ENCODE results near the gene MAFF.

DNA sequence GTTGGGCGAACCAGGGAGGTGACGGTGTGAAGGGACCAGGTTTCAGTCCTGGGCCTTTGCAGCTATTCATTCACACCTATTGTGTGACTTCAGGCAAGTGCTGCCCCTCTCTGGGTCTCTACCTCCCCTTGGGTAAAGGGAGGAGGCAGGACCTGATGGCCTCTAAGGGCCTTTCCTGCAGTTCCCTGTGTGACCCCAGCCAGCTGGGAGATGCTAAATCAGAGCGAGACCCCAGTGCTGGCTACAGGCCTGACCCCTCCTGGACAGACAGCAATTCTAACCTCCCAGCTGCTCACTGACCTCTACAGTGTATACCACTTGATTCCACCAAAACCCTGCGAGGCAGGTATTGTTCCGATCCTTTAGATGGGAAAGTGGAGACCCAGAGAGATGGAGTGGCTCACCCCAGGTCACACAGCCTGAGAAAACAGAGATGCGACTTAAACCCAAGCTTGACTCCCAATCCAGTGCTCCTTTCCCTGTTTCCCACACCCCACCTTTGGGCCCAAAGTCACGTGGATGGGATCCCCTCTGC, 6.2 kb downstream of the MAFF start:
- TF ChIP-seq, protein P1, sequence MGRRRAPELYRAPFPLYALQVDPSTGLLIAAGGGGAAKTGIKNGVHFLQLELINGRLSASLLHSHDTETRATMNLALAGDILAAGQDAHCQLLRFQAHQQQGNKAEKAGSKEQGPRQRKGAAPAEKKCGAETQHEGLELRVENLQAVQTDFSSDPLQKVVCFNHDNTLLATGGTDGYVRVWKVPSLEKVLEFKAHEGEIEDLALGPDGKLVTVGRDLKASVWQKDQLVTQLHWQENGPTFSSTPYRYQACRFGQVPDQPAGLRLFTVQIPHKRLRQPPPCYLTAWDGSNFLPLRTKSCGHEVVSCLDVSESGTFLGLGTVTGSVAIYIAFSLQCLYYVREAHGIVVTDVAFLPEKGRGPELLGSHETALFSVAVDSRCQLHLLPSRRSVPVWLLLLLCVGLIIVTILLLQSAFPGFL (CRISPR knock-in tag; IDR thresholded peaks at IDR 0.05; ENCODE audit: borderline replicate concordance): no peak
- TF ChIP-seq, protein P2, sequence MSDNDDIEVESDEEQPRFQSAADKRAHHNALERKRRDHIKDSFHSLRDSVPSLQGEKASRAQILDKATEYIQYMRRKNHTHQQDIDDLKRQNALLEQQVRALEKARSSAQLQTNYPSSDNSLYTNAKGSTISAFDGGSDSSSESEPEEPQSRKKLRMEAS (CRISPR knock-in tag; IDR thresholded peaks at IDR 0.05): no peak
- TF ChIP-seq, protein P3, sequence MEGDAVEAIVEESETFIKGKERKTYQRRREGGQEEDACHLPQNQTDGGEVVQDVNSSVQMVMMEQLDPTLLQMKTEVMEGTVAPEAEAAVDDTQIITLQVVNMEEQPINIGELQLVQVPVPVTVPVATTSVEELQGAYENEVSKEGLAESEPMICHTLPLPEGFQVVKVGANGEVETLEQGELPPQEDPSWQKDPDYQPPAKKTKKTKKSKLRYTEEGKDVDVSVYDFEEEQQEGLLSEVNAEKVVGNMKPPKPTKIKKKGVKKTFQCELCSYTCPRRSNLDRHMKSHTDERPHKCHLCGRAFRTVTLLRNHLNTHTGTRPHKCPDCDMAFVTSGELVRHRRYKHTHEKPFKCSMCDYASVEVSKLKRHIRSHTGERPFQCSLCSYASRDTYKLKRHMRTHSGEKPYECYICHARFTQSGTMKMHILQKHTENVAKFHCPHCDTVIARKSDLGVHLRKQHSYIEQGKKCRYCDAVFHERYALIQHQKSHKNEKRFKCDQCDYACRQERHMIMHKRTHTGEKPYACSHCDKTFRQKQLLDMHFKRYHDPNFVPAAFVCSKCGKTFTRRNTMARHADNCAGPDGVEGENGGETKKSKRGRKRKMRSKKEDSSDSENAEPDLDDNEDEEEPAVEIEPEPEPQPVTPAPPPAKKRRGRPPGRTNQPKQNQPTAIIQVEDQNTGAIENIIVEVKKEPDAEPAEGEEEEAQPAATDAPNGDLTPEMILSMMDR (IDR thresholded peaks at IDR 0.05): no peak
- no peak for TF ChIP-seq IRF2 (CRISPR knock-in tag; IDR thresholded peaks at IDR 0.05; ENCODE audit: borderline replicate concordance, low read depth)
- TF ChIP-seq FOXJ3 (CRISPR knock-in tag; IDR thresholded peaks at IDR 0.05; ENCODE audit: borderline replicate concordance): no peak
- no peak for TF ChIP-seq RELA (CRISPR knock-in tag; IDR thresholded peaks at IDR 0.05; ENCODE audit: borderline replicate concordance)
- TF ChIP-seq, protein P4, sequence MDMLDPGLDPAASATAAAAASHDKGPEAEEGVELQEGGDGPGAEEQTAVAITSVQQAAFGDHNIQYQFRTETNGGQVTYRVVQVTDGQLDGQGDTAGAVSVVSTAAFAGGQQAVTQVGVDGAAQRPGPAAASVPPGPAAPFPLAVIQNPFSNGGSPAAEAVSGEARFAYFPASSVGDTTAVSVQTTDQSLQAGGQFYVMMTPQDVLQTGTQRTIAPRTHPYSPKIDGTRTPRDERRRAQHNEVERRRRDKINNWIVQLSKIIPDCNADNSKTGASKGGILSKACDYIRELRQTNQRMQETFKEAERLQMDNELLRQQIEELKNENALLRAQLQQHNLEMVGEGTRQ (CRISPR knock-in tag; IDR thresholded peaks at IDR 0.05): no peak
- TF ChIP-seq JAZF1 (CRISPR knock-in tag; IDR thresholded peaks at IDR 0.05): no peak
- TF ChIP-seq TCF7 (CRISPR knock-in tag; IDR thresholded peaks at IDR 0.05; ENCODE audit: low read depth): no peak
- TF ChIP-seq TEAD4 (CRISPR knock-in tag; IDR thresholded peaks at IDR 0.05): no peak
- TF ChIP-seq PRRX2 (CRISPR knock-in tag; IDR thresholded peaks at IDR 0.05): no peak
- TF ChIP-seq ESRRA (CRISPR knock-in tag; IDR thresholded peaks at IDR 0.05; ENCODE audit: borderline replicate concordance): no peak
- TF ChIP-seq, protein P5, sequence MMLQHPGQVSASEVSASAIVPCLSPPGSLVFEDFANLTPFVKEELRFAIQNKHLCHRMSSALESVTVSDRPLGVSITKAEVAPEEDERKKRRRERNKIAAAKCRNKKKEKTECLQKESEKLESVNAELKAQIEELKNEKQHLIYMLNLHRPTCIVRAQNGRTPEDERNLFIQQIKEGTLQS (CRISPR knock-in tag; conservative IDR thresholded peaks at IDR 0.05): no peak
